Jurkat, Clone E6-1 (cell line): ENCODE measurements around the gene CDCA3.
"Not testable (repeated sequence)": the region's sequence is repeated elsewhere in the genome, so short reads cannot be mapped to it uniquely, and the experiment has no call there.

ENCODE experiments used
- DNase-seq: peaks from one replicate; pipeline ENCODE4 v3.0.0-alpha.2; 2011; ENCODE audit warnings: low read depth, low spot score
- H3K4me3 ChIP-seq: 2 replicates; pipeline ENCODE4 v1.5.1; 2011; ENCODE audit warnings: mild to moderate bottlenecking, low read length, control low read depth, moderate library complexity

The CDCA3 gene

DNA sequence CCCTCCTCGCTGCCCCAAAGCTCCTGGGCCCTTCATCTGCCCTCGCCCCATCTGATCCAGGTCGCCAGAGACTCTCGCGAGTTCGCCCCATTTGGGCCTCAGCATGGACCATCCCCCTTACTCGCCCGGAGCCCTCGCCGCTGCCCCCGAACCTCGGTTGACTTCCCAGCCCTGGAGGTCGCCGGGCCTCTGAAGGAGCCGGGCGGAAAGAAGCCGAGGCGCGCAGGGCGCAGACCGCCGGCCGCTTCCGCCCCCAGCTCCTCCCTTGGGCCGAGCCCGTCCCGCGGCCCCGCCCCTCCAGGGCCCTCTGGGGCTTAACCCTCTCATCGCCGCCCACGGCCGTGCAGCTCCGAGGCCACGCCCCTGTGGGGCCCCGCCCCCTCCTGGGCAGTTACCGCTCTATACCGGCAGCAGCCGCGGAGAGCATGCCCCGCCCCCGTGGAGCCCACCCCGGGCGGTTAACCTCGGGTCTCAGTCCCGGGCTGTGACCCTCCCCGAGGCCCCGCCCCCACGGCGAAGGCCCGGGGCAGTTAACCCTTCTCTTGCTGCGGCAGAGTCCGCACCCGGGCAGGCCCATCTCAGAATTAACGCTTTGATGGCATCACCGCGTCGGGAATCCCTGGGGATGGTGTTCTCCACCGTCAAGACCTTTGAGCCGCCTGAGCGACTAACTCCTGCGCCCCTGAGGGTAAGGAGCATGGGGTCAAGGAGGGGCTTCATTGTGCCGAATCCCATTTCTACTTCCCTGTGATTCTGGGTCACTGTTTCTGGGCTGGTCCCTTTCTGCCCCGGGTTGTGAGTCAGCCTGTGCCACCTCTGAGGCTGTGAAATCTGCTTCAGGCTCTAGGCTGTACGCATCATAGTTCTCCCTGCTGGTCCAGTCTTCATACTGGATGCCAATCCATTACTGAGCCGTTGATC, 22.3 kb upstream of the CDCA3 start, which contains the start of gene SPSB2:
TSS of gene SPSB2 (minus strand) at position 210 of the 921 bp plus-strand sequence. CDS start 402 bp downstream, outside the sequence.
- H3K4me3 ChIP-seq: peak within 1 kb of the TSS; percentile 85
- peak; percentile 95 for DNase-seq

DNA sequence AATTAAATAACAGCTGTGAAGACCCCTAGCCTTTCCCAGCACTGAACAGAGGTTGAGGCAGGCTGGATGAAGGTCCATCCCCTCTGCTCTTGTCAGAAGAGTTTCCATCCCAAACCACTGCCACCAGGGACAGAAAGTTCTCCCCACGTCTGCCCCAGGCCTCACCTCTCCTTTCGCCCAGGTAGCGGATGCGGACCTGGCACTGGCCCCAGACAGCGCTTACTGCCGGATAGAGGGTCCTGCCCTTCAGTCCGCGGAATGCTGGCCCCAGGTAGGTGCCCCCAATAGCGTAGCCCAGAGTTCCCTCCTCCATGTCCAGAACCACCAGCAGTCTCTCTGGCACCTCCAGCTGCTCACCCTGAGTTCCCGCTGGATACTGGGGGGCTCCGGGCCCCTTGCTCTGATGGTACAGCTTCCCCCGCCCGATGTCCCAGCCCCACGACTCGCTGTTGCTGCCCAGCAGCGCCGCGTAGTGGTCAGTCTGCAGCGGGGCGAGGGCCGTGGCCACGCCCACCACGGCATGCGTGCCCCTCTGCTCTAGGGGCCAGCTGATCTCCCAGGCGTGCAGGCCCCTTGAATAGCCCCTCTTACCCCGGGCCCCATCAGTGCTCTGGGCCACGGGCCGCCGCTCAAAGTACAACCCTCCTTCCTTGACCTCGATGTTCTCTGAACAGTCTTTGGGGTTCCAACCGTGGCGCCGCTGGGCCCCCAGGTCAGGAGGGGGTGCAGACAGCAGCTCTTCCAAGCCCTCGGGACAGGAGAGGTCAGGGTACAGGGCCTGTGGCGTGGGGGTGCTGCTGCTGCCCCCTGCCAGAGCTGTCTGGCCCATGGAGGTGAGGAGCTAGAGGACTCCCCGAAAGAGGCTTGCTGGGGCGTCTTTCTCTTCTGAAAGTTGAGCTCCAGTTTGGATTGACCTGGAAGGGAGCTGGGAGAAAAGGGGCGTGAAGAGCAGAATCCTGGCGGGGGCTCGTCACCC, 21.3 kb upstream of the CDCA3 start:
- peak; percentile 65 for DNase-seq
- H3K4me3 ChIP-seq: peak overlapping the region; percentile 85

DNA sequence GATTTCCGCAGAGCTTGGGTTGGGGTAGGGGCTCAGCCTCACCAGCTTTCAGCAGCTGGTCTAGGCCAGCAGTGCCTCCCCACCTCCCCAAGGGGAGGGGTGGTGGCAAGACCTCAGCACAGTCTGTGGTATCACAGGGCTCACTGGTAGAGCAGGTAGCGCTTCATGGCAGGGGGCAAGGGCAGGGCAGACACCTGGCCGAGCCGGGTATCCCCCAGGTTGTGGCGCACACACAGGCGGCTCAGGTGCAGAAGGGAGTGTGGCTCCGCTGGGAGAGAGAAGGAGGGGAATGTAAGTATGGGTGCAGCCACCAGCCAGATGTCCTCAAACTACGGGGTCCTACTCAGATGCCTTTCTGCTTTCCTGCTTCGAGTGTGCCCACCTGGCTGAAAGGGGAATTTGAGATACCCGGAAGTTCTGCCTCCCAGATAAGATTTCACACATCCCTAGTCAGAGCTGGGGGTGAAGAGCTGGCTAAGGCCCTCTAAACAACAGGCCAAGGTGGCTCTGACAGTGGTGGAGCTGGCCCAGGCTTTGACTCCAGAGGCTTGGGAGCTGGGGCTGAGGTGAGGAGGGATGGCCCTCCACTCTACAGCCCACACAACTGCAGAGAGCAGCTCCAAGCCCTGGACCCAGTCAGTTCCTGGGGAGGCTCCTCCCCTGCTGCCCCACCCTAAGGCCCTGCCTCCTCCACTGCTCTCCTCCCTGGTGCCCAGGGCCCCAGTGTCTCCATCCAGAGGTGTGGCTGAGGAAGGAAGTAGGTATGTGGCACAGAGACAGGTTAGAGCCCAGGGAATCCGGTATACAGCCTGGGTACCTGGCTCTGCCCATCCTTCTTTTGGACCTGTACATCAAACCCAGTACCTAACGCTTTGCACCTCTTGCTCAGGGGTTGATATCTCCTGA, 20.2 kb upstream of the CDCA3 start:
- no peak for DNase-seq
- no peak overlapping the region for H3K4me3 ChIP-seq

DNA sequence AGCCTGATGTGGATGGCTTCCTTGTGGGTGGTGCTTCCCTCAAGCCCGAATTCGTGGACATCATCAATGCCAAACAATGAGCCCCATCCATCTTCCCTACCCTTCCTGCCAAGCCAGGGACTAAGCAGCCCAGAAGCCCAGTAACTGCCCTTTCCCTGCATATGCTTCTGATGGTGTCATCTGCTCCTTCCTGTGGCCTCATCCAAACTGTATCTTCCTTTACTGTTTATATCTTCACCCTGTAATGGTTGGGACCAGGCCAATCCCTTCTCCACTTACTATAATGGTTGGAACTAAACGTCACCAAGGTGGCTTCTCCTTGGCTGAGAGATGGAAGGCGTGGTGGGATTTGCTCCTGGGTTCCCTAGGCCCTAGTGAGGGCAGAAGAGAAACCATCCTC, 19.2 kb upstream of the CDCA3 start:
- not testable (repeated sequence) for H3K4me3 ChIP-seq, DNase-seq

DNA sequence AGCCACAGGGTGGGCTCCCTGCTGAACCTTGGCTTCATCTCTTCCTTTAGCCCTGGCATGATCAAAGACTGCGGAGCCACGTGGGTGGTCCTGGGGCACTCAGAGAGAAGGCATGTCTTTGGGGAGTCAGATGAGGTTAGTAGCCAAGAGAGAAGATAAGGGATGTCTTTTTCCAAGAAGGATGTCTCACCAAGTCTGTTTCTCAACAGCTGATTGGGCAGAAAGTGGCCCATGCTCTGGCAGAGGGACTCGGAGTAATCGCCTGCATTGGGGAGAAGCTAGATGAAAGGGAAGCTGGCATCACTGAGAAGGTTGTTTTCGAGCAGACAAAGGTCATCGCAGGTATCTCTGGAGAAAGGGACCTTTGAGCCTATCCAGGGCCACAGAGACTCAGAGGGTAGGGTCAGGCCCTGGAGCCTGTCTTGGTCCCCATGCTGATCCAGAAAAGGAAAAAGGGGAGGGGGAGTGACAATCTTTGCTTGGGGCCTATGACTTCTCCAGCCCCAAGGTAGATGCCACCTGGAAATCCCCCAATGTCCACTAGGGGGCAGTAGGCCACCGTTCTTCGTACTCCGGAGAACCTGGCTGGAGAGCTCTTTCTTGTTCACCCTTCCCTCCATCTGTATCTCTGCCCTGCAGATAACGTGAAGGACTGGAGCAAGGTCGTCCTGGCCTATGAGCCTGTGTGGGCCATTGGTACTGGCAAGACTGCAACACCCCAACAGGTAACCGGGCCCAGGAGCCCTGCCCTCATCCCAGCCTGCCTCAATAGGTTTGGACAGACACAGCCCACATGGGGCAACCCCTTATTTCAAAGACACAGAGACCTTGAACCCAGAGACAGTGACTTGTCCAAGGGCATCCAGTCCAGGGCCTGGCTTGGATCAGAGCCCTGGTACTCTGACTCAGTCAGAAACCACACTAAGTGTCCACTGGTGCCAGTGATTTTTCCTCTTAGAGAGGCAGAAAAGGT, 18.2 kb upstream of the CDCA3 start:
- H3K4me3 ChIP-seq: peak overlapping the region; percentile 95
- peak; percentile 76 for DNase-seq

DNA sequence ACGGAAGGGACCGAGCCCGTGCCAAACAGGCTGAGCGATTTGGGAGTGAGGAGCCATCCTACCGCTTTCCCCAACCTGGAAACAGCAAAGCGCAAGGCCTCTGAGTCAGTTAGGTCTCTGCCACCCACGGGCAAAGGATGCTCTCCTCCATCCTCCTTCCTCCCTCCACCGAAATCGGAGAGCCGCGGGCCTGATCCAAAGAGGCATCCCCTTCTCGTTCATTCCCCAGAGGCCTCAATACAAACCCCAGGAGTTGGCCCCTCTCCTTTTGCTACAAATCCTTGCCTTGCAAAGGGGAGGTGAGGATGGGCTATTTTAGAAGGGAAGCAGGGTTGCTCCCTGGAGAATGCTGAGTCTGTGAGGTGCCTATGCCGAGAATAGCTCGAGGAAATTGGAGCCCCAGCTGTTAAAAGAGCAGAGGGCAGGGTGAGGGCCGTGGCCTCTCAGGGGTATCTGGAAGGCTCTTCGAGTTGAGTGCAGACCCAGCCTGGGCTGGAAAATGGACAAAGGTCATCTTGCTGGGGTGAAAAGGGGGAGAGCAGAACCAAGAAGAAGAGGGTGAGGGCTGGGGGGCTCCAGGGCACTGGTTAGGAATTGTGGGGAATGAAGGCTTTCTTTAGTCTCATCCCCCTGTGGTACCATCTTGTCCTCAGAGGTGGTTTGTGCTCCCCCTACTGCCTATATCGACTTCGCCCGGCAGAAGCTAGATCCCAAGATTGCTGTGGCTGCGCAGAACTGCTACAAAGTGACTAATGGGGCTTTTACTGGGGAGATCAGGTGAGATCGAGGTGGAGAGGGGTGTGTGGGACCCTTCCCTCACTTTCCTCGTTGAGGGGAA, 17.3 kb upstream of the CDCA3 start:
- DNase-seq: peak; percentile 38

DNA sequence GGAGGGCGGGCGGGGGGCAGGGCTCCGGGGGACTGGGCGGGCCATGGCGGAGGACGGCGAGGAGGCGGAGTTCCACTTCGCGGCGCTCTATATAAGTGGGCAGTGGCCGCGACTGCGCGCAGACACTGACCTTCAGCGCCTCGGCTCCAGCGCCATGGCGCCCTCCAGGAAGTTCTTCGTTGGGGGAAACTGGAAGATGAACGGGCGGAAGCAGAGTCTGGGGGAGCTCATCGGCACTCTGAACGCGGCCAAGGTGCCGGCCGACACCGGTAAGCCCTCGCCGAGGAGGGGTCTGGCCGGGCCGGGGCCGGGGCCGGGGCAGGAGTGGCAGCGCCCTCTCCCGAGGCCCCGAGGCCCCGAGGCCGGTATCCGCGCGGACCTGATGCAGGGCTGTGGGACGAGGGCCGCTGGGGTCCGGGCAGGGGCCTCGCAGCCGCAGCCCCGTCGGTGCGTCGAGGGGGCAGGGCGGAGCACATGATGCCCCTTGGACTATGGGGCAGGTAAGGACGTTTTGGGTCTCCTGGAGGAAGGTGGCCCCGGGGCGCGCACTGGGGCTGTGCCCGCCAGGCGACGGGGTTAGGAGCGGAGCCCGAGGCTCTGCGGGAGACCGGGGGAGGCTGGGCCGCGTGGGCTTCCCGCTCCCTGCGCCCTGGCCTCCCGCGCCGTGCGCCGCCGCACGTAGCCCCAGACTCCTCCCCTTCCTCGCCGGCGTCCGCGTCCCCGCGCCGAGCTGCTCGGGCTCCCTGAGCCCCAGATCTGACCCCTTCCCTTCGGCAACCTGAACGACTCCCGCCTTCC, 16.5 kb upstream of the CDCA3 start, which contains the start of gene TPI1:
TSS of gene TPI1 (plus strand) at position 119 of the 798 bp plus-strand sequence. CDS start at position 155, 36 bp downstream.
- peak within 1 kb of the TSS; percentile 95 for H3K4me3 ChIP-seq
- DNase-seq: peak; percentile 53

More for the DNA sequence above, 17.3 kb upstream of the CDCA3 start:
- H3K4me3 ChIP-seq: peak overlapping the region; percentile 95

DNA sequence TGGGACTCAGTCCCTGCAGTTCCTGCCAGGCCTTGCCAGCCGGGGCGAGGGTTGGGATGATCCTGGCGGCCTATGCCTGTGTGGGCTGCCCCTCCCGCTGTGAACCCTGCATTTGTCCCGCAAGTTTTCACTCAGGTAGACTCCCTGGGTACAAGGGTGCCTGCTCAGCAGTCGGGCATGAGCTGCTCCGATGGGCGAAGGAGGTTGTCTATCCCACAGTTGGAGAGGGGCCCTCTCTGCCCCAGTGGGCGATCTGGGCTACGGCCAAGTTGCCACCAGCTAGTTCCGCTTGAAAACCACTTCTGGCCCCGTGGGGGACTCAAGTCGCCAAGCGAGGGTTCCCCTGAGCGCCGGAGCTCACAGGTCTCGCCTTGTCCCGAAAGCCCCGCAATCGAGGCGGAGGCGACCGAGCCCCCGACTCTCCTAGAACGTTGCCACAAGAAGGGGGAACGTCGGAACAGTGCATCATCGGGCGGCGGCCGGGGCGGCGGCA, 15.9 kb upstream of the CDCA3 start:
- H3K4me3 ChIP-seq: peak overlapping the region; percentile 95
- no peak for DNase-seq

DNA sequence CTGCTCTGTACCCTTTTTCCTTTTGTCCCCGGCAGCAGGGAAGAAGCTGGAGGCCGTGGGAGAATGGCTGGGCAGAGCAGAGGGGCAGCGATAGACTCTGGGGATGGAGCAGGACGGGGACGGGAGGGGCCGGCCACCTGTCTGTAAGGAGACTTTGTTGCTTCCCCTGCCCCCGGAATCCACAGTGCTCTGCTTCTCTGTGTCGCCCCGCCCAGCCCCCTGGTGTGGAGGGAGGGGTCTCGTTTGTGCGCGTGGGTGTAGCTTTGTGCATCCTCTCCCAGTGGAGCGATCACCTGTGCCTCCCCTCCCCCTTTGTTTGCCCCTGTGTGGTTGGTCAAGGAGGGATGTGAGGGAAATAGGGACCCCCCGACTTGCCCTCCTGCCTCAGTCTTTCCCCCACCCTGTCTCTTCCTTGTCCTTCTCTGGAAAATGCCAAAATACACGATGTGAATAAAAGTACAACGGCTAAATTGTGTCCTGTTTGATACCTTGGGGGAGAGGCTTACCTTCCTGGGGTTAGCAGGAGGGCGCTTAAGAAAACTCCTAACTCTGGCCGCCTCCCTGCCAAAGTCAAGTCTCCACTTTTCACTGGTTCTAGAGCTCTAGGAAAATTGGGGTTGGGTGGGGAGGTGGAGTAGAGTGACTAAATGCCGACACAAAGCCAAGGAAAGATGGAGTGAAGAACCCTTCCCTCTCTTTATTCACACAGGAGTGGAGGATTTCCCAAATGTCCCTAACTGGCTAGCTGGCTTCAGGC, 15.3 kb upstream of the CDCA3 start:
- H3K4me3 ChIP-seq: no peak overlapping the region
- no peak for DNase-seq

DNA sequence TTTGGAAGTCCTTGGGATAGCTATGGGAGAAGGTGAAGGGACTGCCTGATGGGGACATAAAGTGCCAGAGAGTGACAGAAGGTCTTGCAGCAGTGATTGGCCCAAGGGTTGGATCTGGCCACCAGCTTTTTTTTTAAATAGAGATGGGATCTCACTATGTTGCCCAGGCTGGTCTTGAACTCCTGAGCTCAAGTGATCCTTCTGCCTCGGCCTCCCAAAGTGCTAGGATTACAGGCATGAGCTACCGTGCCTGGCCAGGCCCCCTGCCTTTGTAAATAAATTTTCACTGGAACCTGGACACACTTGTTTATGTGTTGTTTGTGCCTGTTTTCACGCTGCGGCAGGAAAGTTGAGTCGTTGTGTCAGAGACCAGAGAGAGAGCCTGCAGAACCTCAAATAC, 14.2 kb upstream of the CDCA3 start:
- H3K4me3 ChIP-seq, DNase-seq: not testable (repeated sequence)

DNA sequence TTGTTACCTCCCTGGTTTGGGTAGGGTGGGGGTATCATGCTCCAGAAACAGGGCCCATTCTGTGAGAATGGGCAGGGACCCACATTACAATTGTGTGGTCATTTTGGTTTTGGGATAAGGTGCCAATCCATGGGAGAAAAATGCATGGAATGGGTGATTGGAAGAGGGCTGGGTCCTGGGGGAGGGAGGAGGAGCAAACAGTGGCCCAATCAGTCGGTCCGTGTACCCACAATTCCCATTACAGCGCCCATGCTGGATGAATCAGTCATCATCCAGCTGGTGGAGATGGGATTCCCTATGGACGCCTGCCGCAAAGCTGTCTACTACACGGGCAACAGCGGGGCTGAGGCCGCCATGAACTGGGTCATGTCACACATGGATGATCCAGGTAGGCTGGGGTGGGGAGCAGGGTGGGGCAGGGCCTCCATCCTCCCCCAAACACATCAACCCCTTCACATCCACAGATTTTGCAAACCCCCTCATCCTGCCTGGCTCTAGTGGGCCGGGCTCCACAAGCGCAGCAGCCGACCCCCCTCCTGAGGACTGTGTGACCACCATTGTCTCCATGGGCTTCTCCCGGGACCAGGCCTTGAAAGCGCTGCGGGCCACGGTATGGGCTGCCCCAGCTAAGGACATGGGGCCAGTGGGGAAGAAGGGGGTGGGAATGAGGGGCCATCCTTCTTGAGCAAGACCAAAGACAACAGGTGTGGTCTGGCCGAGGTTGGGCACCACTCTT, 12.7 kb upstream of the CDCA3 start:
- DNase-seq: no peak

DNA sequence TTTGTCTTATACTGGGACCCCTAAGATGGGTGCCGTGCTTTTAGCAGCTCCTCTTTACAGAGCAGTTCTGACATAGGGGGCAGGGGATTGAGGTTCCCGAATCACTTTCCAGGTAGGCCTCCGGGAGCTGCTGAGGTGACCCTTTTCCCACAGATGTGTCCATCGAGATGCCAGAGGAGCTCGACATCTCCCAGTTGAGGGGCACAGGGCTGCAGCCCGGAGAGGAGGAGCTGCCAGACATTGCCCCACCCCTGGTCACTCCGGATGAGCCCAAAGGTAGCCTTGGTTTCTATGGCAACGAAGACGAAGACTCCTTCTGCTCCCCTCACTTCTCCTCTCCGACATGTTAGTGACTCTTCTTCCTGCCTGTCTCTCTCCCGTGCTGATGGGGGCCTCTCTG, 11.9 kb upstream of the CDCA3 start:
- no peak overlapping the region for H3K4me3 ChIP-seq
- no peak for DNase-seq

More for the DNA sequence above, 12.7 kb upstream of the CDCA3 start:
- no peak overlapping the region for H3K4me3 ChIP-seq

DNA sequence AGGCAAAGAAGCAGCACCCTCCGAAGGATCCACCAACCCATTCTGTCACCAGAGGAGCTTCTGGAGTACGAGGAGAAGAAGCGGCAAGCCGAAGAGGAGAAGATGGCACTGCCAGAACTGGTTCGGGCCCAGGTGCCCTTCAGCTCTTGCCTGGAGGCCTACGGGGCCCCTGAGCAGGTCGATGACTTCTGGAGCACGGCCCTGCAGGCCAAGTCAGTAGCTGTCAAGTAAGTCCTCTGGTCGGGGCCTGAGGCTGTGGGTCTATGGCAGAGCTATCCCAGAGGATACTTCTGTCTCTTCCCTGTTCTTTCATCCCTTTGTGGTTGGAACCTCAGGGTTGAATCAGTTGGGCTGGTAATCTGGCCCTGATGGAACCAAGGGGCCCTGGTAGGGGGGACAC, 10.3 kb upstream of the CDCA3 start:
- H3K4me3 ChIP-seq: no peak overlapping the region
- DNase-seq: no peak

DNA sequence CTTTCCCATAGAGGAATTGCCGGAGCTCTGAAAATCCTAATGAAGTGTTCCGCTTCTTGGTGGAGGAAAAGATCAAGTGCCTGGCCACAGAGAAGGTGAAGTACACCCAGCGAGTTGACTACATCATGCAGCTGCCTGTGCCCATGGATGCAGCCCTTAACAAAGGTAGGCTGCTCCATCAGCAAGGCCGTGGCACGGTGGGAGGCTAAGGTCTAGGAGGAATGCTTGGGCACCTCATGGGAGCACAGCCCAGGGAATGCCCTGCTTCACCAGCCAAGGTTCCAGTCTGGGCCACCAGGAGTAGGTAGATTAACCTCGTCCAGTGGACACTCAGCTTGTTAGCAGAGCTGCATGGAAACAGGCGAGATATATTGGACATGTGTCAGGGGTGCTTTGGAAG, 9.9 kb upstream of the CDCA3 start:
- no peak overlapping the region for H3K4me3 ChIP-seq
- DNase-seq: no peak
